ENCODE measurements around the gene UPF3A. TPM values are rescaled to one million over a fixed set of nuclear protein-coding genes. Genes with fewer than 3 reads are reported as not detected.

Gene UPF3A
- total and polyA plus RNA-seq, 2 of the 4 experiments (the other 2 are of a cell fraction), result 11.7 to 51.6 TPM

- dilution Hi-C loops (cut with HindIII; ENCODE audit: low sequenced_read_pairs, unreplicated experiment), result no loop called here
- no CpG with 5 or more reads among the region's 3 CpGs for WGBS, 2 experiments (ENCODE audit: extremely low coverage in 2 of 2, insufficient read length in 1 of 2)
Observed at GRCh38 chr13:114283576-114283975, 2.2 kb downstream of the UPF3A start.

More at GRCh38 chr13:114283576-114283975, 2.2 kb downstream of the UPF3A start:
- H4K20me1 ChIP-seq (ENCODE audit: insufficient read depth, low read length), result peaks cover 7% of the 10 kb centered on the region; the same call in 1 of the 2 replicates
- peak overlapping the region; percentile 14; the same call in 1 of the 2 replicates for H3K27ac ChIP-seq (ENCODE audit: insufficient read depth, low read length)
- no peak overlapping the region for H4K5ac ChIP-seq (ENCODE audit: low read depth, low read length)
- H2BK120ac ChIP-seq (ENCODE audit: low read depth, low read length), result no peak overlapping the region
- no peak overlapping the region for H2AK9ac ChIP-seq (replicated peaks; ENCODE audit: low read depth, low read length, poor library complexity)
- peak; percentile 23 for DNase-seq
- 0 out of 2 replicates have a peak overlapping the region, but pooled peaks have one; percentile 31 for H3K14ac ChIP-seq (replicated peaks; ENCODE audit: low read depth, low read length)
- TF ChIP-seq CEBPB (IDR thresholded peaks at IDR 0.05; ENCODE audit: low read depth, low read length) (no peak), POLR2A (IDR thresholded peaks at IDR 0.05; ENCODE audit: low read depth, low read length) (no peak), RFX5 (IDR thresholded peaks at IDR 0.05; ENCODE audit: low read depth, low read length) (no peak), CHD1 (IDR thresholded peaks at IDR 0.05; ENCODE audit: low read depth, low read length) (no peak), MXI1 (IDR thresholded peaks at IDR 0.05; ENCODE audit: borderline replicate concordance, low read depth, low read length) (no peak), RAD21 (IDR thresholded peaks at IDR 0.05; ENCODE audit: low read length) (no peak), USF2 (IDR thresholded peaks at IDR 0.05; ENCODE audit: low read depth, low read length) (no peak), BHLHE40 (IDR thresholded peaks at IDR 0.05; ENCODE audit: low read depth, low read length) (no peak), MAFK (IDR thresholded peaks at IDR 0.05; ENCODE audit: low read depth, low read length) (no peak), FOS (IDR thresholded peaks at IDR 0.05; ENCODE audit: low read depth, low read length) (no peak), MAZ (IDR thresholded peaks at IDR 0.05; ENCODE audit: borderline replicate concordance, low read depth, low read length) (no peak), NFE2L2 (IDR thresholded peaks at IDR 0.05; ENCODE audit: low read depth, low read length) (no peak), SMC3 (IDR thresholded peaks at IDR 0.05; ENCODE audit: low read depth, low read length) (no peak), RCOR1 (IDR thresholded peaks at IDR 0.05; ENCODE audit: insufficient replicate concordance, low read length) (no peak)
- TF ChIP-seq, protein P1, sequence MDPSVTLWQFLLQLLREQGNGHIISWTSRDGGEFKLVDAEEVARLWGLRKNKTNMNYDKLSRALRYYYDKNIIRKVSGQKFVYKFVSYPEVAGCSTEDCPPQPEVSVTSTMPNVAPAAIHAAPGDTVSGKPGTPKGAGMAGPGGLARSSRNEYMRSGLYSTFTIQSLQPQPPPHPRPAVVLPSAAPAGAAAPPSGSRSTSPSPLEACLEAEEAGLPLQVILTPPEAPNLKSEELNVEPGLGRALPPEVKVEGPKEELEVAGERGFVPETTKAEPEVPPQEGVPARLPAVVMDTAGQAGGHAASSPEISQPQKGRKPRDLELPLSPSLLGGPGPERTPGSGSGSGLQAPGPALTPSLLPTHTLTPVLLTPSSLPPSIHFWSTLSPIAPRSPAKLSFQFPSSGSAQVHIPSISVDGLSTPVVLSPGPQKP (IDR thresholded peaks at IDR 0.05; ENCODE audit: borderline replicate concordance, low read depth, low read length), result no peak
- TF ChIP-seq, protein P2, sequence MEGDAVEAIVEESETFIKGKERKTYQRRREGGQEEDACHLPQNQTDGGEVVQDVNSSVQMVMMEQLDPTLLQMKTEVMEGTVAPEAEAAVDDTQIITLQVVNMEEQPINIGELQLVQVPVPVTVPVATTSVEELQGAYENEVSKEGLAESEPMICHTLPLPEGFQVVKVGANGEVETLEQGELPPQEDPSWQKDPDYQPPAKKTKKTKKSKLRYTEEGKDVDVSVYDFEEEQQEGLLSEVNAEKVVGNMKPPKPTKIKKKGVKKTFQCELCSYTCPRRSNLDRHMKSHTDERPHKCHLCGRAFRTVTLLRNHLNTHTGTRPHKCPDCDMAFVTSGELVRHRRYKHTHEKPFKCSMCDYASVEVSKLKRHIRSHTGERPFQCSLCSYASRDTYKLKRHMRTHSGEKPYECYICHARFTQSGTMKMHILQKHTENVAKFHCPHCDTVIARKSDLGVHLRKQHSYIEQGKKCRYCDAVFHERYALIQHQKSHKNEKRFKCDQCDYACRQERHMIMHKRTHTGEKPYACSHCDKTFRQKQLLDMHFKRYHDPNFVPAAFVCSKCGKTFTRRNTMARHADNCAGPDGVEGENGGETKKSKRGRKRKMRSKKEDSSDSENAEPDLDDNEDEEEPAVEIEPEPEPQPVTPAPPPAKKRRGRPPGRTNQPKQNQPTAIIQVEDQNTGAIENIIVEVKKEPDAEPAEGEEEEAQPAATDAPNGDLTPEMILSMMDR (conservative IDR thresholded peaks at IDR 0.05; ENCODE audit: low read depth, low read length), result no peak
- ChIA-PET CTCF (interaction anchor here (0.6 kb wide), 1 partner anchor 53 kb away, joined by 3 read pairs; no protein-coding TSS in a partner anchor), POLR2A (ENCODE audit: unreplicated experiment) (no interaction called here)
- H3K79me1 ChIP-seq (ENCODE audit: low read depth in 1 of 2, low read length in 2 of 2), result peaks cover 27 to 50% of the 10 kb centered on the region in 2 experiments
- H4K91ac ChIP-seq (ENCODE audit: insufficient read depth, low read depth, low read length), result no peak overlapping the region
- no peak for ATAC-seq (ENCODE audit: low read depth)
- H3K56ac ChIP-seq (ENCODE audit: extremely low read depth, insufficient read depth, low read length), result no peak overlapping the region
- H2BK15ac ChIP-seq (ENCODE audit: low read depth, low read length), result no peak overlapping the region
- H2AFZ ChIP-seq (replicated peaks; ENCODE audit: low read length, poor library complexity), result no peak overlapping the region
- H3K4ac ChIP-seq (ENCODE audit: low read depth, low read length), result no peak overlapping the region
- H2BK5ac ChIP-seq (ENCODE audit: low read depth, low read length, poor library complexity, severe bottlenecking), result no peak overlapping the region
- intact Hi-C loops (cut with micrococcal nuclease) (no loop called here), in situ Hi-C loops (cut with MboI; ENCODE audit: low sequenced_read_pairs) (no loop called here)
- no peaks in the 10 kb centered on the region for H3K27me3 ChIP-seq (ENCODE audit: control insufficient read depth, insufficient read depth, low read length)
- H3K36me3 ChIP-seq (ENCODE audit: control insufficient read depth, insufficient read depth, low read length), result peaks cover 23% of the 10 kb centered on the region
- H3K23ac ChIP-seq (ENCODE audit: low read depth, low read length), result peak overlapping the region; percentile 63; the same call in 1 of the 2 replicates
- H3K18ac ChIP-seq (ENCODE audit: low read depth, low read length), result no peak overlapping the region
- H2AK5ac ChIP-seq (ENCODE audit: low read depth, low read length), result 0 out of 2 replicates have a peak overlapping the region, but pooled peaks have one; percentile 5
- H3K4me2 ChIP-seq (ENCODE audit: low read depth, low read length), result peak overlapping the region; percentile 57
- BruUV-seq (replicated peaks), result no TSS peak
- H3K9me1 ChIP-seq (ENCODE audit: insufficient read depth, low read length), result peaks cover 13% of the 10 kb centered on the region
- H3K4me1 ChIP-seq (ENCODE audit: control insufficient read depth, insufficient read depth, low read length), result peaks cover 4% of the 10 kb centered on the region
- no peak overlapping the region for H2BK20ac ChIP-seq (ENCODE audit: low read depth, low read length)
- no peak overlapping the region for H4K8ac ChIP-seq (ENCODE audit: low read depth in 2 of 2, low read length in 2 of 2)
- H3K9me3 ChIP-seq (ENCODE audit: control insufficient read depth, insufficient read depth, low read length), result no peaks in the 10 kb centered on the region
- no peak overlapping the region for H3K9ac ChIP-seq (ENCODE audit: low read depth, low read length)
- no peak overlapping the region for H3K4me3 ChIP-seq (ENCODE audit: insufficient read depth, low read depth, low read length)
